Spleen (tissue), 11 donors: Measurements from ENCODE around the gene SLC25A26. TPM values are rescaled to one million over a fixed set of nuclear protein-coding genes. Genes with fewer than 3 reads are reported as not detected.
"Not testable (repeated sequence)": the region's sequence is repeated elsewhere in the genome, so short reads cannot be mapped to it uniquely, and the experiment has no call there.

Experiments
- DNase-seq: peaks from one replicate; pipeline ENCODE4 v3.0.0-alpha.2; 2020
- H3K27ac ChIP-seq, 8 donors: fragments of 200-600 bp; sonication (generic) in 7 of 8; 1 replicate in 4 of 8; 2 replicates in 4 of 8; pipeline versions ENCODE4 v1.5.0 to v1.8.0; 2016 to 2021; ENCODE audit warnings: inconsistent platforms in 4 of 8, mild to moderate bottlenecking in 4 of 8, moderate library complexity in 1 of 8
- H3K27me3 ChIP-seq, 7 donors: fragments of 200-600 bp; sonication (generic) in 6 of 7; replicated peaks in 1 of 7; 1 replicate in 4 of 7; 2 replicates in 3 of 7; pipeline versions ENCODE4 v1.5.0 to v1.8.0; 2016 to 2021; ENCODE audit warnings: inconsistent platforms in 3 of 7, mild to moderate bottlenecking in 1 of 7
- H3K36me3 ChIP-seq, 6 donors: fragments of 200-600 bp; sonication (generic) in 5 of 6; 1 replicate in 4 of 6; 2 replicates in 2 of 6; pipeline versions ENCODE4 v1.5.0 to v1.8.0; 2016 to 2021; ENCODE audit warnings: inconsistent platforms in 2 of 6
- H3K4me1 ChIP-seq, 6 donors: fragments of 200-600 bp; sonication (generic) in 5 of 6; 1 replicate in 3 of 6; 2 replicates in 3 of 6; pipeline versions ENCODE4 v1.5.0 to v1.8.0; 2016 to 2021; ENCODE audit warnings: inconsistent platforms in 3 of 6
- H3K4me3 ChIP-seq, 8 donors: fragments of 200-600 bp; sonication (generic) in 7 of 8; 1 replicate in 4 of 8; 2 replicates in 4 of 8; pipeline versions ENCODE4 v1.5.0 to v1.8.0; 2016 to 2021; ENCODE audit warnings: inconsistent platforms in 4 of 8, mild to moderate bottlenecking in 4 of 8, moderate library complexity in 2 of 8
- H3K9me3 ChIP-seq, 8 donors: fragments of 200-600 bp; sonication (generic) in 7 of 8; 1 replicate in 4 of 8; 2 replicates in 4 of 8; pipeline versions ENCODE4 v1.5.0 to v1.8.0; 2016 to 2021; ENCODE audit warnings: inconsistent platforms in 4 of 8
- CTCF ChIP-seq, 11 experiments: fragments of 200-600 bp in 7 of 11; fragments of 450-650 bp in 4 of 11; sonication (generic) in 4 of 11; IDR thresholded peaks in 8 of 11; conservative IDR thresholded peaks in 3 of 11; 1 replicate in 7 of 11; 2 replicates in 4 of 11; pipeline versions ENCODE4 v1.4.0 to v1.8.0; 2016 to 2021; ENCODE audit warnings: antibody characterized with exemption in 11 of 11, inconsistent platforms in 4 of 11, mild to moderate bottlenecking in 1 of 11
- POLR2A ChIP-seq, 3 donors: fragments of 450-650 bp; IDR thresholded peaks; one replicate each; pipeline ENCODE4 v1.5.1; 2017; ENCODE audit warnings: antibody characterized with exemption in 3 of 3, mild to moderate bottlenecking in 1 of 3
- POLR2AphosphoS5 ChIP-seq, 3 donors: sonication (generic); formaldehyde crosslinking; IDR thresholded peaks; one replicate each; pipeline ENCODE4 v1.5.1; 2017; ENCODE audit warnings: antibody characterized with exemption in 3 of 3
- WGBS, 5 donors: extraction: QIAGEN DNeasy Blood & Tissue Kit in 3 of 5; methylation state at CpG; one replicate each; pipeline versions ENCODE4 v1.1.5 to v1.1.7; 2013 to 2018; 5-methylcytosine and 5-hydroxymethylcytosine counted together
- intact Hi-C: fragments of 100-400 bp; cut with DNase I; formaldehyde crosslinking; loops from one replicate; pipeline ENCODE4 v1.15.0; 2023; ENCODE audit warnings: low total_unique reads
- polyA plus RNA-seq, 3 donors: library from polyadenylated mRNA; stranded (reverse); fragments of 200-250 nt; gene quantifications; one replicate each; pipeline ENCODE4 v1.2.1, GENCODE V29; 2013
- total RNA-seq, 7 donors: library from RNA; depleted of rRNA in 3 of 7; stranded (reverse); fragments of >200 nt in 3 of 7; fragmentation: NEBNext Ultra II Directional in 4 of 7; extraction: Animal tissue kit (Norgen Biotek cat#: 25700) in 4 of 7; gene quantifications; one replicate each; pipeline versions ENCODE4 v1.1.0 to v1.2.1, GENCODE V29; 2016 to 2021
- donor health status: healthy with polysubstance abuse.
- donor health status: DM: no; HTN: no; CAD: no; lungs with moderate emphysema.
- donor health status: DM: no; HTN: no; CAD: no.
- donor health status: Bipolar disorder and iron deficiency.
- donor health status: healthy.
- donor health status: DM: no; HTN: no; CAD: no.
- donor health status: DM: yes; HTN: yes; CAD: no.

The SLC25A26 gene
- total and polyA plus RNA-seq, 10 donors: 14.9 to 20.9 (median 16.0) TPM

- WGBS, 5 donors: 47 to 61% (median 51%) methylated on average over 1 of the region's 1 CpG
- peaks cover 0 to 66% (median 26%) of the 10 kb centered on the region in 6 donors for H3K4me1 ChIP-seq
- no peak for DNase-seq
- H3K9me3 ChIP-seq: no peaks in the 10 kb centered on the region
- intact Hi-C loops: no loop called here
- no peaks in the 10 kb centered on the region for H3K27me3 ChIP-seq
- H3K36me3 ChIP-seq: no peaks in the 10 kb centered on the region
- peak overlapping the region in 6 of 8 donors; percentile 0 to 65 (median 60) for H3K27ac ChIP-seq
- TF ChIP-seq POLR2A (IDR thresholded peaks at IDR 0.05): no peak
- no peak for TF ChIP-seq POLR2AphosphoS5 (IDR thresholded peaks at IDR 0.05)
- no peak for TF ChIP-seq CTCF (IDR thresholded peaks at IDR 0.05 in 8 of 11, conservative IDR thresholded peaks at IDR 0.05 in 3 of 11)
- H3K4me3 ChIP-seq: no peak overlapping the region
Measured at GRCh38 chr3:66298591-66298990, 77.8 kb downstream of the SLC25A26 start.

GRCh38 chr3:66299085-66299484, 78.3 kb downstream of the SLC25A26 start:
- H3K36me3 ChIP-seq, DNase-seq, H3K4me3 ChIP-seq, H3K27me3 ChIP-seq, H3K9me3 ChIP-seq, intact Hi-C loops: not testable (repeated sequence)
- peaks cover 0 to 71% (median 30%) of the 10 kb centered on the region in 6 donors for H3K4me1 ChIP-seq
- H3K27ac ChIP-seq: peak overlapping the region in 5 of 8 donors; percentile 0 to 65 (median 62)
- 89 to 95% (median 93%) methylated on average over 7 of the region's 7 CpGs for WGBS, 5 donors

- WGBS, 5 donors: 77 to 83% (median 81%) methylated on average over 4 of the region's 4 CpGs
- Histone ChIP-seq H3K27me3 (no peaks in the 10 kb centered on the region), H3K9me3 (no peaks in the 10 kb centered on the region), H3K36me3 (no peaks in the 10 kb centered on the region), H3K4me1 (peaks cover 0 to 79% (median 38%) of the 10 kb centered on the region in 6 donors), H3K27ac (peak overlapping the region in 3 of 8 donors; percentile 3 to 65 (median 44)), H3K4me3 (no peak overlapping the region)
- no peak for DNase-seq
- intact Hi-C loops: no loop called here
- TF ChIP-seq CTCF (IDR thresholded peaks at IDR 0.05 in 8 of 11, conservative IDR thresholded peaks at IDR 0.05 in 3 of 11) (no peak), POLR2A (IDR thresholded peaks at IDR 0.05) (no peak), POLR2AphosphoS5 (IDR thresholded peaks at IDR 0.05) (no peak)
Measured at GRCh38 chr3:66299891-66300290, 79.1 kb downstream of the SLC25A26 start.

GRCh38 chr3:66302288-66302687, 81.5 kb downstream of the SLC25A26 start:
- TF ChIP-seq POLR2A (IDR thresholded peaks at IDR 0.05) (no peak), POLR2AphosphoS5 (IDR thresholded peaks at IDR 0.05) (peak in 1 of 3 donors; percentile 70), CTCF (IDR thresholded peaks at IDR 0.05 in 8 of 11, conservative IDR thresholded peaks at IDR 0.05 in 3 of 11) (peak in 6 of 11 experiments; percentile 29 to 59 (median 45))
- H3K27ac ChIP-seq: peak overlapping the region; percentile 58 to 88 (median 78)
- no peaks in the 10 kb centered on the region for H3K27me3 ChIP-seq
- H3K9me3 ChIP-seq: peaks cover 0 to 10% (median 0%) of the 10 kb centered on the region in 8 donors
- intact Hi-C loops: no loop called here
- no peak overlapping the region for H3K4me3 ChIP-seq
- H3K36me3 ChIP-seq: no peaks in the 10 kb centered on the region
- no peak for DNase-seq
- 42 to 54% (median 49%) methylated on average over 3 of the region's 3 CpGs for WGBS, 5 donors
- H3K4me1 ChIP-seq: peaks cover 0 to 79% (median 35%) of the 10 kb centered on the region in 6 donors
